ENCODE data around the gene HSPA2.

GRCh38 chr14:64562436-64562835 lies 21.9 kb downstream of the HSPA2 start:
- no peak for TF ChIP-seq CTCF (IDR thresholded peaks at IDR 0.05)
- no peak for TF ChIP-seq POLR2A (IDR thresholded peaks at IDR 0.05)
- TF ChIP-seq POLR2AphosphoS5 (IDR thresholded peaks at IDR 0.05), result no peak

Data from prostate gland (tissue), 2 donors.